Neuronal stem cell (in vitro differentiated cells): ENCODE measurements around the gene HNRNPAB.
A peak's percentile ranks its signal among the peaks of the same experiment; 100 is the strongest.
"Not testable (repeated sequence)": the region's sequence is repeated elsewhere in the genome, so short reads cannot be mapped to it uniquely, and the experiment has no call there.

Experiments
- DNase-seq: peaks from one replicate; pipeline ENCODE4 v3.0.0-alpha.2; 2013; ENCODE audit warnings: low spot score
- H2AFZ ChIP-seq: one replicate; pipeline ENCODE4 v1.6.1; 2013; ENCODE audit warnings: mild to moderate bottlenecking, low read length, inconsistent platforms
- H2AK5ac ChIP-seq: 2 replicates; pipeline ENCODE4 v1.6.1; 2013; ENCODE audit warnings: low read depth, mild to moderate bottlenecking, inconsistent platforms, low read length, moderate library complexity, mixed read lengths
- H2BK120ac ChIP-seq: 2 replicates; pipeline ENCODE4 v1.6.1; 2013; ENCODE audit warnings: low read depth, mild to moderate bottlenecking, inconsistent platforms, low read length, moderate library complexity, mixed read lengths
- H2BK12ac ChIP-seq: one replicate; pipeline ENCODE4 v1.6.1; 2013; ENCODE audit warnings: low read length, inconsistent platforms
- H2BK15ac ChIP-seq: 2 replicates; pipeline ENCODE4 v1.6.1; 2013; ENCODE audit warnings: mild to moderate bottlenecking, low read length, inconsistent platforms, mixed read lengths
- H2BK5ac ChIP-seq: one replicate; pipeline ENCODE4 v1.6.1; 2013; ENCODE audit warnings: inconsistent platforms, mild to moderate bottlenecking, low read length, moderate library complexity
- H3K14ac ChIP-seq: one replicate; pipeline ENCODE4 v1.6.1; 2013; ENCODE audit warnings: low read length, inconsistent platforms
- H3K18ac ChIP-seq: 2 replicates; pipeline ENCODE4 v1.6.1; 2013; ENCODE audit warnings: low read length, inconsistent platforms
- H3K23ac ChIP-seq: 2 replicates; pipeline ENCODE4 v1.6.1; 2013; ENCODE audit warnings: low read depth, mild to moderate bottlenecking, mixed read lengths, low read length, inconsistent platforms; ENCODE audit not compliant: poor library complexity
- H3K27ac ChIP-seq: replicated peaks from 3 replicates; pipeline ENCODE4 v1.5.1; 2013; ENCODE audit warnings: low read length, inconsistent platforms
- H3K27me3 ChIP-seq, 3 experiments: 2 replicates each; pipeline ENCODE4 v1.6.1; 2013; ENCODE audit warnings: low read length in 3 of 3, mild to moderate bottlenecking in 2 of 3, inconsistent platforms in 1 of 3, low read depth in 1 of 3, mixed read lengths in 1 of 3, moderate library complexity in 1 of 3; ENCODE audit not compliant: control insufficient read depth in 3 of 3, insufficient read depth in 3 of 3
- H3K36me3 ChIP-seq, 2 donors: replicated peaks in 1 of 2; 2 replicates each; pipeline ENCODE4 v1.6.1; 2013; ENCODE audit warnings: low read length in 2 of 2; ENCODE audit not compliant: control insufficient read depth in 2 of 2, insufficient read depth in 2 of 2
- H3K4ac ChIP-seq: 2 replicates; pipeline ENCODE4 v1.6.1; 2013; ENCODE audit warnings: inconsistent platforms, mild to moderate bottlenecking, low read length, moderate library complexity
- H3K4me1 ChIP-seq, 2 donors: 1 replicate in 1 of 2; 2 replicates in 1 of 2; pipeline ENCODE4 v1.6.1; 2013; ENCODE audit warnings: low read length in 2 of 2, low read depth in 1 of 2; ENCODE audit not compliant: control insufficient read depth in 2 of 2, insufficient read depth in 1 of 2
- H3K4me2 ChIP-seq: one replicate; pipeline ENCODE4 v1.6.1; 2013; ENCODE audit warnings: mild to moderate bottlenecking, low read length, inconsistent platforms; ENCODE audit not compliant: insufficient read depth, poor library complexity, severe bottlenecking
- H3K4me3 ChIP-seq, 2 donors: 2 replicates each; pipeline ENCODE4 v1.5.1; 2013; ENCODE audit warnings: low read length in 2 of 2, mild to moderate bottlenecking in 2 of 2, inconsistent platforms in 1 of 2, moderate library complexity in 1 of 2
- H3K79me1 ChIP-seq: one replicate; pipeline ENCODE4 v1.6.1; 2013; ENCODE audit warnings: low read depth, mild to moderate bottlenecking, inconsistent platforms, low read length, moderate library complexity
- H3K9ac ChIP-seq: one replicate; pipeline ENCODE4 v1.6.1; 2013; ENCODE audit warnings: mild to moderate bottlenecking, low read depth, low read length, inconsistent platforms; ENCODE audit not compliant: poor library complexity
- H3K9me3 ChIP-seq, 2 donors: replicated peaks in 1 of 2; 2 replicates each; pipeline versions ENCODE3 to v1.6.1; 2013; ENCODE audit warnings: low read length in 2 of 2, mild to moderate bottlenecking in 2 of 2, inconsistent platforms in 1 of 2, low read depth in 1 of 2, mixed read lengths in 1 of 2, moderate library complexity in 1 of 2; ENCODE audit not compliant: control insufficient read depth in 2 of 2, insufficient read depth in 1 of 2
- H4K8ac ChIP-seq: one replicate; pipeline ENCODE4 v1.6.1; 2013; ENCODE audit warnings: low read depth, mild to moderate bottlenecking, inconsistent platforms, low read length, moderate library complexity
- H4K91ac ChIP-seq: one replicate; pipeline ENCODE4 v1.6.1; 2013; ENCODE audit warnings: low read length, low read depth, mild to moderate bottlenecking, inconsistent platforms; ENCODE audit not compliant: poor library complexity
- WGBS, 2 donors: extraction: QIAGEN DNeasy Blood & Tissue Kit; methylation state at CpG; one replicate each; pipeline ENCODE4 v1.1.7; 2013; ENCODE audit warnings: missing lambda C conversion rate in 2 of 2, mixed read lengths in 1 of 2; ENCODE audit not compliant: insufficient read length in 2 of 2, insufficient replicate concordance in 1 of 2; ENCODE audit errors: extremely low coverage in 2 of 2; 5-methylcytosine and 5-hydroxymethylcytosine counted together

HNRNPAB gene

GRCh38 chr5:178196281-178196812, 8.0 kb upstream of the HNRNPAB start:
- Histone ChIP-seq H2AFZ (peak overlapping the region; percentile 70), H2BK5ac (no peak overlapping the region), H2AK5ac (no peak overlapping the region), H3K18ac (no peak overlapping the region), H3K4ac (no peak overlapping the region), H3K36me3 (no peaks in the 10 kb centered on the region), H3K9me3 (peaks cover 0 to 4% of the 10 kb centered on the region in 2 donors), H2BK12ac (no peak overlapping the region), H4K91ac (no peak overlapping the region), H2BK15ac (no peak overlapping the region), H3K4me3 (no peak overlapping the region), H3K9ac (no peak overlapping the region), H3K27ac (peak overlapping the region; percentile 32), H4K8ac (no peak overlapping the region), H3K4me2 (peak overlapping the region; percentile 19), H3K27me3 (peaks cover 0 to 20% (median 0%) of the 10 kb centered on the region in 3 experiments), H3K4me1 (peaks cover 3 to 9% of the 10 kb centered on the region in 2 donors), H2BK120ac (no peak overlapping the region), H3K79me1 (no peaks in the 10 kb centered on the region), H3K14ac (no peak overlapping the region), H3K23ac (no peak overlapping the region)
- no CpG with 5 or more reads among the region's 7 CpGs for WGBS, 2 donors
- DNase-seq = no peak

DNA sequence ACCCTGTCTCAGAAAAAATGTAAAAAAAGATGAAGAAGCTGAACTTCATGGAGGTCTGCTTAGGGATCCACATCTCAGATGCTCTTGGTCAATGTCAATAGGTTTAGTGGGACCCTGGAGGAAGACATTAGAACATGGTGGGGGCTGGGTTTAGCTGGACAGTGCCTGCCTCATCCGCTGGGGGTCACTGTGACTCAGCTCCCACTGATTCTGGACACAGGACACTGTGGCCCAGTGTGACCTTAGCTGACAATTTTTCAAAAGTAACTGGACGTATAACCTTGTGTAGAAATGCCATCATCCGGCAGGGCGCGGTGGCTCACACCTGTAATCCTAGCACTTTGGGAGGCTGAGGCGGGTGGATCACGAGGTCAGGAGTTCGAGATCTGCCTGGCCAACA, 7.3 kb upstream of the HNRNPAB start:
- Histone ChIP-seq H2BK5ac (no peak overlapping the region), H2AK5ac (no peak overlapping the region), H2BK120ac (no peak overlapping the region), H3K27ac (no peak overlapping the region), H3K79me1 (no peaks in the 10 kb centered on the region), H3K23ac (no peak overlapping the region), H3K14ac (no peak overlapping the region), H3K4me1 (peaks cover 3 to 9% of the 10 kb centered on the region in 2 donors), H3K4me2 (no peak overlapping the region), H4K91ac (no peak overlapping the region), H3K36me3 (no peaks in the 10 kb centered on the region), H2BK12ac (no peak overlapping the region), H2BK15ac (no peak overlapping the region), H3K9ac (no peak overlapping the region), H3K4me3 (no peak overlapping the region), H3K27me3 (peaks cover 0 to 20% (median 0%) of the 10 kb centered on the region in 3 experiments), H2AFZ (no peak overlapping the region), H3K18ac (no peak overlapping the region), H3K4ac (no peak overlapping the region), H3K9me3 (peaks cover 0 to 4% of the 10 kb centered on the region in 2 donors), H4K8ac (no peak overlapping the region)
- no CpG with 5 or more reads among the region's 8 CpGs for WGBS, 2 donors
- no peak for DNase-seq

DNA sequence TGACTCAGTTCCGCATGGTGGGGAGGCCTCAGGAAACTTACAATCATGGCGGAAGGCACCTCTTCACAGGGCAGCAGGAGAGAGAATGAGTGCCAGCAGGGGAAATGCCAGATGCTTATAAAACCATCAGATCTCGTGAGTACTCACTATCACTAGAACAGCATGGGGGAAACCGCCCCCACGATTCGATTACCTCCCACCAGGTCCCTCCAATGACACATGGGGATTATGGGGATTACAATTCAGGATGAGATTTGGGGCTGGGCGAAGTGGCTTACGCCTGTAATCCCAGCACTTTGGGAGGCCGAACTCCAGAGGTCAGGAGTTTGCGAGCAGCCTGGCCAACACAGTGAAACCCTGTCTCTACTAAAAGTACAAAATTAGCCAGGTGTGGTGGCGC, 6.2 kb upstream of the HNRNPAB start:
- H4K8ac ChIP-seq, DNase-seq: not testable (repeated sequence)
- WGBS, 2 donors = no CpG with 5 or more reads among the region's 11 CpGs

GRCh38 chr5:178198706-178199105, 5.6 kb upstream of the HNRNPAB start:
- DNase-seq = no peak
- Histone ChIP-seq H4K8ac (no peak overlapping the region), H3K79me1 (no peaks in the 10 kb centered on the region), H3K4me1 (peaks cover 3 to 9% of the 10 kb centered on the region in 2 donors), H3K14ac (no peak overlapping the region), H2AFZ (no peak overlapping the region), H3K9me3 (no peaks in the 10 kb centered on the region), H3K18ac (no peak overlapping the region), H2BK15ac (no peak overlapping the region), H3K9ac (no peak overlapping the region), H3K27ac (no peak overlapping the region), H3K4ac (no peak overlapping the region), H2BK12ac (no peak overlapping the region), H2BK5ac (no peak overlapping the region), H4K91ac (no peak overlapping the region), H2AK5ac (no peak overlapping the region), H3K4me2 (no peak overlapping the region), H3K36me3 (no peaks in the 10 kb centered on the region), H3K23ac (no peak overlapping the region), H2BK120ac (no peak overlapping the region), H3K4me3 (no peak overlapping the region), H3K27me3 (peaks cover 0 to 15% (median 0%) of the 10 kb centered on the region in 3 experiments)
- no CpG with 5 or more reads among the region's 11 CpGs for WGBS, 2 donors

More for the DNA sequence above, 6.2 kb upstream of the HNRNPAB start:
- H2BK12ac ChIP-seq, H3K27ac ChIP-seq, H3K4me1 ChIP-seq, H3K9me3 ChIP-seq, H2BK120ac ChIP-seq, H2AK5ac ChIP-seq, H3K4me3 ChIP-seq, H3K18ac ChIP-seq, H2BK15ac ChIP-seq, H3K4ac ChIP-seq, H2BK5ac ChIP-seq, H3K36me3 ChIP-seq, H3K79me1 ChIP-seq, H3K9ac ChIP-seq, H4K91ac ChIP-seq, H3K4me2 ChIP-seq, H3K14ac ChIP-seq, H3K23ac ChIP-seq, H2AFZ ChIP-seq: not testable (repeated sequence)
- peaks cover 0 to 19% (median 0%) of the 10 kb centered on the region in 3 experiments for H3K27me3 ChIP-seq
